Heart left ventricle (tissue), 16 donors: ENCODE results near the gene BRF1. TPM values are rescaled to one million over a fixed set of nuclear protein-coding genes. Genes with fewer than 3 reads are reported as not detected.

ENCODE experiments used
- ATAC-seq, 4 donors: fragments of 200-7000 bp; cut with Tn5 transposase; one replicate each; pipeline ENCODE4 v1.9.1; 2020 to 2022; ENCODE audit warnings: moderate library complexity in 4 of 4, mild to moderate bottlenecking in 3 of 4, moderate number of reproducible peaks in 1 of 4
- DNase-seq, 5 donors: peaks; one replicate each; pipeline ENCODE4 v3.0.0-alpha.2; 2020
- H3K27ac ChIP-seq, 12 donors: fragments of 200-600 bp; sonication (generic) in 4 of 12; one replicate each; pipeline versions ENCODE4 v1.5.0 to v1.8.0; 2016 to 2022; ENCODE audit warnings: mild to moderate bottlenecking in 2 of 12
- H3K27me3 ChIP-seq, 9 donors: fragments of 200-600 bp; sonication (generic) in 2 of 9; one replicate each; pipeline versions ENCODE4 v1.5.1 to v1.8.0; 2016 to 2022; ENCODE audit warnings: mild to moderate bottlenecking in 3 of 9
- H3K36me3 ChIP-seq, 9 donors: fragments of 200-600 bp; sonication (generic) in 2 of 9; one replicate each; pipeline versions ENCODE4 v1.5.0 to v1.8.0; 2018 to 2022; ENCODE audit warnings: mild to moderate bottlenecking in 2 of 9
- H3K4me1 ChIP-seq, 12 donors: fragments of 200-600 bp; sonication (generic) in 4 of 12; one replicate each; pipeline versions ENCODE4 v1.5.0 to v1.8.0; 2016 to 2022; ENCODE audit warnings: mild to moderate bottlenecking in 3 of 12
- H3K4me3 ChIP-seq, 12 donors: fragments of 200-600 bp; sonication (generic) in 4 of 12; one replicate each; pipeline versions ENCODE4 v1.5.0 to v1.8.0; 2017 to 2022; ENCODE audit warnings: mild to moderate bottlenecking in 9 of 12, moderate library complexity in 4 of 12
- H3K9me3 ChIP-seq, 12 donors: fragments of 200-600 bp; sonication (generic) in 4 of 12; one replicate each; pipeline versions ENCODE4 v1.5.0 to v1.8.0; 2016 to 2022; ENCODE audit warnings: mild to moderate bottlenecking in 1 of 12
- POLR2A ChIP-seq, 2 donors: fragments of 450-650 bp; IDR thresholded peaks; one replicate each; pipeline ENCODE4 v1.6.1; 2017; ENCODE audit warnings: antibody characterized with exemption in 2 of 2, mild to moderate bottlenecking in 2 of 2, moderate library complexity in 2 of 2
- WGBS, 4 donors: extraction: QIAGEN DNeasy Blood & Tissue Kit in 2 of 4; methylation state at CpG; one replicate each; pipeline versions ENCODE4 v1.1.5 to v1.1.7; 2013 to 2018; 5-methylcytosine and 5-hydroxymethylcytosine counted together
- intact Hi-C, 10 donors: fragments of 100-400 bp; cut with DNase I; formaldehyde crosslinking; loops; one replicate each; pipeline versions ENCODE4 v1.11.1 to v1.14.2; 2022
- polyA plus RNA-seq, 2 donors: library from polyadenylated mRNA; stranded (reverse); fragments of 200-250 nt; gene quantifications; one replicate each; pipeline ENCODE4 v1.2.3, GENCODE V29; 2013
- total RNA-seq, 9 donors: library from RNA; depleted of rRNA in 2 of 9; stranded (reverse); fragments of >200 nt in 2 of 9; fragmentation: NEBNext Ultra II Directional in 3 of 9; extraction: Animal tissue kit (Norgen Biotek cat#: 25700) in 3 of 9; gene quantifications; one replicate each; pipeline versions ENCODE4 v1.1.0 to v1.2.4, GENCODE V29; 2016 to 2023
- TF ChIP-seq, protein P1 (sequence below), 12 donors: fragments of 200-600 bp; sonication (generic) in 4 of 12; IDR thresholded peaks; one replicate each; pipeline versions ENCODE4 v1.5.0 to v1.8.0; 2018 to 2022; ENCODE audit warnings: antibody characterized with exemption in 12 of 12, mild to moderate bottlenecking in 5 of 12
- donor health status: ischemic (EF 13 %, LVEDD 7.1; RV severe dilation, severe dysfunction).
- donor health status: healthy with polysubstance abuse.
- donor health status: DM: no; HTN: yes; CAD: no.
- donor health status: DM: no; HTN: no; CAD: no.
- donor health status: ischemic (EF 25% LVEDD 6.9; RV normal size, moderate dysfunction).
- donor health status: ischemic (EF 25% LVEDD 5.7; RV mildly dilated, moderate dysfunction).
- donor health status: healthy.
- donor health status: DM: yes; HTN: yes; CAD: no.
- donor health status: ischemic (EF 35%, LVEDD 5.7; RV mildly dilated, moderate dysfunction).
- donor health status: nonischemic (EF 11% LVEDD 7.7; RV severe dilation, severe dysfunction).
- donor health status: DM: yes; HTN: yes; CAD: no.
- donor health status: PGD.
- donor health status: ischemic (EF 29% LVEDD 5.4; RV normal size, mild dysfunction).
- donor health status: nonischemic (EF 23%, LVEDD 6.1; RV moderate dilation, normal function).

The BRF1 gene
- total and polyA plus RNA-seq, 11 donors = 13.3 to 25.3 (median 18.7) TPM

DNA sequence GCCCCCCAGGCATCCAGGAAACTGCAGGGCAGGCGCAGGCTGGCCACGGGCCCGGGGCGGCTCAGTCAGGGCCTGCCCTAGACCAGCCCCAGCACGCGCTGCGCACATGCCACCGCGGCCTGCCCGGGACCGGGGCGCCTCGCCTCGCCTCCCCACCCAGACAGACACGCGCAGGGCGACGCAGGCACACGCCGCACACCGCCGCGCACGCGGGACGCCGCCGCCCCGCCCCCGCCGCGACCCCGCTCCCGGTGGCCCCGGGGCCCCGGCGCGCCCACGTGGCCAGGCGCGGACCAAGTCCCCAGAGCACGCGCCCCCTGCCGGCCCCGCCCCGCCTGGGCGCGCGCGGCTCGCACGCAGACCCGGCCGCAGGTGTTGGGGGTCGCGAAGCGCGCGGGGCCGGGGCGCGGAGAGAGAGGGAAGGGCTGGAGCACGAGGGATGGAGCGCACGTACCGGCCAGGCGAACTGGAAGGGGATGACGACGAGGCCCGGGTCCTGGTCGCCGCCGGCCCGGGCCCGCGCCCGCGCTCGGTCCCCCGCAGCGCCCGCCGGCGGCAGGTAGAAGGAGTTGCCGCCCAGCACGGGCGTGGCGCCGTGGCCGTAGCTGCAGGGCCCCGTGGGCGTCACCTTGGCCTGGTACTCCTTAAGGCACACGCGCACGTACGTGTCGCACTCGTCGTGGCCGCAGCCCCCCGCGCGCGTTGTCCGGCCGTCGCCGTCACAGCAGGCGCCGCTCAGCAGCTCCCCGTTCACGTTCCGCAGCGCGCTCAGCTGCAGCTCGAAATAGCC is 133.3 kb downstream of the BRF1 start:
- no peaks in the 10 kb centered on the region for H3K9me3 ChIP-seq
- TF ChIP-seq POLR2A (IDR thresholded peaks at IDR 0.05) = peak in 1 of 2 donors; percentile 29
- TF ChIP-seq, protein P1, sequence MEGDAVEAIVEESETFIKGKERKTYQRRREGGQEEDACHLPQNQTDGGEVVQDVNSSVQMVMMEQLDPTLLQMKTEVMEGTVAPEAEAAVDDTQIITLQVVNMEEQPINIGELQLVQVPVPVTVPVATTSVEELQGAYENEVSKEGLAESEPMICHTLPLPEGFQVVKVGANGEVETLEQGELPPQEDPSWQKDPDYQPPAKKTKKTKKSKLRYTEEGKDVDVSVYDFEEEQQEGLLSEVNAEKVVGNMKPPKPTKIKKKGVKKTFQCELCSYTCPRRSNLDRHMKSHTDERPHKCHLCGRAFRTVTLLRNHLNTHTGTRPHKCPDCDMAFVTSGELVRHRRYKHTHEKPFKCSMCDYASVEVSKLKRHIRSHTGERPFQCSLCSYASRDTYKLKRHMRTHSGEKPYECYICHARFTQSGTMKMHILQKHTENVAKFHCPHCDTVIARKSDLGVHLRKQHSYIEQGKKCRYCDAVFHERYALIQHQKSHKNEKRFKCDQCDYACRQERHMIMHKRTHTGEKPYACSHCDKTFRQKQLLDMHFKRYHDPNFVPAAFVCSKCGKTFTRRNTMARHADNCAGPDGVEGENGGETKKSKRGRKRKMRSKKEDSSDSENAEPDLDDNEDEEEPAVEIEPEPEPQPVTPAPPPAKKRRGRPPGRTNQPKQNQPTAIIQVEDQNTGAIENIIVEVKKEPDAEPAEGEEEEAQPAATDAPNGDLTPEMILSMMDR (IDR thresholded peaks at IDR 0.05) = peak in 5 of 12 donors; percentile 7 to 38 (median 31)
- peaks cover 14 to 60% (median 38%) of the 10 kb centered on the region in 12 donors for H3K4me1 ChIP-seq
- peak overlapping the region; percentile 39 to 74 (median 58) for H3K4me3 ChIP-seq
- peaks cover 0 to 36% (median 0%) of the 10 kb centered on the region in 9 donors for H3K27me3 ChIP-seq
- no peaks in the 10 kb centered on the region for H3K36me3 ChIP-seq
- intact Hi-C loops = loop anchor here in 6 of 10 donors (2.0 to 10.0 kb wide), 4 partner anchors 29 to 75 kb away; no protein-coding TSS in a partner anchor
- H3K27ac ChIP-seq = peak overlapping the region in 8 of 12 donors; percentile 49 to 76 (median 64)
- peak in 1 of 5 donors; percentile 39 for DNase-seq
- no peak for ATAC-seq
- WGBS, 4 donors = 5 to 9% (median 6%) methylated on average over 8 to 116 of the region's 116 CpGs

DNA sequence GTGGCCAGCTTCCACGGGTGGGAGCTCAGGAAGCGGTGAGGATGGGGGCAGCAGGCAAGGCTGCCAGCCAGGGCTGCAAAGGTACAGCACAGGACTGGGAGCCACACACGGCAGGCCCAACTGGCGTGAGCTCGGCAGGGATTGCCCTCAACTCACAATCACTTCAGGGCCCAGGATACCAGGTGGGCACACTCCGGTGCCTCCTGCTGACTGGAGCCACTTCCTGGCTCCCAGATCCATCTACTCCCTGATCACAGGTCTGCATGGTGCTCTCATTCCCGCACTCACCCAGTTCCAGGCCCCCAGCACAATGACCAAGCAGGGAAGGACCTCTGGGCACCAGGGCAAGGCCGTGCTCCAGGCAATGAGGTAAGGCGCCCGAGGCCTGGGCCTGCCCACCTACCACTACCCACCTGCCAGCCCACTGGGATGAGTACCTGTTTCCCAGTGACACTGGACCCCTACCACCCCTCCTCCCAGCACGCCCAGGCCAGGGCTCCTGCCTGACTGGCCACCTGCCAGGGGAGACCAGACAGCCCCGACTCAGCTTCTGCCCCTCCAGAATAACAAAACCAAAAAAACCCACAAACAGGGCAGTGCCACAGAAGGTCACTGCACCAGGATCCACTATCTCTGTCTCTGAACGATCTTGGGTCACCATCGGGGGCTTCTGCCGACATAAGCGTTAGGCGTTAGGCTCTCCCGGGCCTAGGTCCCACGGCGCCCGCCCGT is 134.1 kb downstream of the BRF1 start:
- no peak for TF ChIP-seq POLR2A (IDR thresholded peaks at IDR 0.05)
- TF ChIP-seq, protein P1 (IDR thresholded peaks at IDR 0.05) = no peak
- peak overlapping the region in 3 of 12 donors; percentile 24 to 30 (median 26) for H3K27ac ChIP-seq
- peaks cover 14 to 66% (median 38%) of the 10 kb centered on the region in 12 donors for H3K4me1 ChIP-seq
- no peaks in the 10 kb centered on the region for H3K9me3 ChIP-seq
- 61 to 81% (median 68%) methylated on average over 6 to 22 of the region's 22 CpGs for WGBS, 4 donors
- H3K36me3 ChIP-seq = no peaks in the 10 kb centered on the region
- intact Hi-C loops = loop anchor here in 5 of 10 donors (5.0 to 10.0 kb wide), 2 partner anchors 72 to 74 kb away; no protein-coding TSS in a partner anchor
- peaks cover 0 to 36% (median 0%) of the 10 kb centered on the region in 9 donors for H3K27me3 ChIP-seq
- no peak for DNase-seq
- ATAC-seq = no peak
- H3K4me3 ChIP-seq = peak overlapping the region in 11 of 12 donors; percentile 18 to 74 (median 58)

DNA sequence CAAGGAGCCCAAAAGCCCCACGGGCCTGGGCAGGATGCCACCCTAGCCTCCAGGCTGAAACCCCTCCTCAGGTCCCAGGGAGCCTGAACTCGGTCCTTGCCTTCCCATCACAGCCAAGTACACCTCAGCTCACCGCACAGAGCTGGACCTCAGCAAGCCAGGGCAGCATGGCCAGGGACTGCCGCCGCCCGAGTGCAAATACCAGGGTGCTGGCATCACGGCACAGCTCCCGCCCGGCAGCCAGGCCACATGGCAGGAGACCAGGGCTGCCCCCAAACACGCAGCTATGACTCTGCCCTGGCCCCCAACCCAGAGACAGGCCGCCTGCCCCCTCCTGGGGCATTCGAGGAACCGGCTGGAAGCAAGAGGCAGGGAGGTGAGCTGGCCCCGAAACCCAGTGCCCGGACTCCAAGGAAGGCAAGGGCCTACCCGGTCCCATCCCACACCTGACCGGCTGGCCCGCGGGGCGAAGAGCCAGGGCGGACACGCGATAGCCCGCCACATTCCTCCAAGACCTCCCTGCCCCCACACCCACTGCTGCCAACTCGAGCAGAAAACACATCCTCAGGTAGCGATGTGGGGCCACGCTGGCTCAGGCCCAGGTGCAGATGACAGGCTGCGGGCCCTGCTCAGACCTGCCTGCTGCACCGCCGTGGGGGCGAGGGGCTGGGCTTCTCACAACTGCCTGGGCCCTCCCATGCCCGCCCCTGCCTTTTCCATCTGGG is 134.9 kb downstream of the BRF1 start:
- peaks cover 11 to 65% (median 35%) of the 10 kb centered on the region in 12 donors for H3K4me1 ChIP-seq

More for the DNA sequence above, 134.9 kb downstream of the BRF1 start:
- no peaks in the 10 kb centered on the region for H3K9me3 ChIP-seq
- ATAC-seq (peak in 1 of 4 donors; percentile 2), DNase-seq (no peak)
- H3K27ac ChIP-seq = peak overlapping the region in 2 of 12 donors; percentile 23 to 24
- intact Hi-C loops = loop anchor here in 5 of 10 donors (5.0 to 10.0 kb wide), 2 partner anchors 71 to 74 kb away; no protein-coding TSS in a partner anchor
- H3K27me3 ChIP-seq = peaks cover 0 to 34% (median 0%) of the 10 kb centered on the region in 9 donors
- H3K4me3 ChIP-seq = peak overlapping the region in 9 of 12 donors; percentile 18 to 74 (median 64)
- H3K36me3 ChIP-seq = no peaks in the 10 kb centered on the region
- 68 to 85% (median 83%) methylated on average over 19 to 32 of the region's 32 CpGs for WGBS, 4 donors
- no peak for TF ChIP-seq POLR2A (IDR thresholded peaks at IDR 0.05)
- TF ChIP-seq, protein P1 (IDR thresholded peaks at IDR 0.05) = no peak
